NT2/D1 (cell line): ENCODE results near the gene MSRB1.
"Not testable (repeated sequence)": the region's sequence is repeated elsewhere in the genome, so short reads cannot be mapped to it uniquely, and the experiment has no call there.

ENCODE experiments used
- DNase-seq: peaks from one replicate; pipeline ENCODE4 v3.0.0-alpha.2; 2011; ENCODE audit warnings: low read depth, low spot score
- H3K27me3 ChIP-seq: 2 replicates; pipeline ENCODE4 v1.6.0; 2011; ENCODE audit warnings: mild to moderate bottlenecking; ENCODE audit not compliant: insufficient read length, insufficient read depth
- H3K36me3 ChIP-seq: 2 replicates; pipeline ENCODE4 v1.6.1; 2011; ENCODE audit warnings: mild to moderate bottlenecking, low read length, mixed read lengths; ENCODE audit not compliant: insufficient read depth, insufficient read length
- H3K4me1 ChIP-seq: 2 replicates; pipeline ENCODE4 v1.5.1; 2011; ENCODE audit not compliant: insufficient read depth, insufficient read length
- H3K4me3 ChIP-seq: 2 replicates; pipeline ENCODE4 v1.5.1; 2011; ENCODE audit warnings: low read depth; ENCODE audit not compliant: insufficient read length
- H3K9ac ChIP-seq: 2 replicates; pipeline ENCODE4 v1.6.0; 2011; ENCODE audit warnings: low read depth; ENCODE audit not compliant: insufficient read length
- H3K9me3 ChIP-seq: 2 replicates; pipeline ENCODE4 v1.5.1; 2011; ENCODE audit warnings: mild to moderate bottlenecking, low read length; ENCODE audit not compliant: insufficient read depth
- SUZ12 ChIP-seq: IDR thresholded peaks from 2 replicates; pipeline ENCODE4 v1.6.1; 2011; ENCODE audit not compliant: insufficient read length, insufficient read depth; ENCODE audit errors: extremely low read depth
- YY1 ChIP-seq: IDR thresholded peaks from 2 replicates; pipeline ENCODE4 v1.6.1; 2011; ENCODE audit not compliant: insufficient read length, insufficient read depth
- ZNF274 ChIP-seq: IDR thresholded peaks from 2 replicates; pipeline ENCODE4 v1.6.1; 2011; ENCODE audit warnings: mild to moderate bottlenecking, low read depth, low read length

MSRB1 gene

DNA sequence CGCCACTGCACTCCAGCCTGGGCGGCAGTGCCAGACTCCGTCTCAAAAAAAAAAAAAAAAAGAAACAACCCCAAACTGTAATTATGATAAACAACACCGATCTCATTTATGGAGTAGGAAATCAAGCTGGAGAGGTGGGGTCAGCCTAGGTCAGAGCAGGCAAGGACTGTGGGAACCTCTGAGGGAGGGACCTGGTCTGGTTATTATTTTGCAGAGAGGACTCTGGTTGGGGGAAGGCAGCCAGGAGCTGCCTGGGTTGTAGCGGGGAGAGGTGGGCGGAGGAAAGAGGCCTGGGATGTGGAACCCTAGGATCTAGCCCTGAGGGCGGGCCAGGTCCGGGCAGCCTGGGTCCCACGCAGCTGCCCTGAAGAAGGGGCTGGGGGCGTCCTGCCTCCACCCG, 13.9 kb downstream of the MSRB1 start:
- Histone ChIP-seq H3K9me3 (peaks cover 8% of the 10 kb centered on the region; the same call in 1 of the 2 replicates), H3K4me1 (peaks cover 27% of the 10 kb centered on the region)
- DNase-seq: no peak

DNA sequence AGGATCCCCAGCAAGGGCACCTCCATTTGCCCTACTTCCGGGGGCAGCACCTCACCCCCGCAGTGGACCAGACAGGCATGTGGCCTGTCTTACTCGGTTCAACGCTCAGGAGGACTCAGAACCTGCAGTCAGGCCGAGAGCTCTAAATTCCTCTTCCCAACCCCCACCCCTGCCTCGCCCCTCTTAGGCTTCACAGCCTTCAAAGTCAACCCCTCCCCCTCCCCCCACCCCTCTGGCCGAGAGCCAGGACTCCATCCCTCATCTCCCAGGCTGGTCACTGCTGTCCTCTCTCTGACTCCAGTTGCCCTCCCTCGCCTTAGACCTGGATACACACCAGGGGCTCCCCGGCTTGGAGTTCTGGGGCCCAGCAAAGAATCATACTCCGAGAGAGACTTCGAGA, 16.7 kb downstream of the MSRB1 start:
- Histone ChIP-seq H3K4me1 (peaks cover 22% of the 10 kb centered on the region), H3K9ac (no peak overlapping the region), H3K9me3 (peaks cover 8% of the 10 kb centered on the region; the same call in 1 of the 2 replicates), H3K36me3 (no peaks in the 10 kb centered on the region), H3K4me3 (no peak overlapping the region), H3K27me3 (peaks cover 26% of the 10 kb centered on the region)
- TF ChIP-seq ZNF274 (no peak), SUZ12 (no peak), YY1 (no peak)
- peak; percentile 42 for DNase-seq

More for the DNA sequence above, 13.9 kb downstream of the MSRB1 start:
- peak overlapping the region; percentile 38 for H3K4me3 ChIP-seq
- TF ChIP-seq YY1 (no peak), ZNF274 (no peak), SUZ12 (no peak)
- H3K27me3 ChIP-seq: peaks cover 8% of the 10 kb centered on the region
- no peaks in the 10 kb centered on the region for H3K36me3 ChIP-seq
- H3K9ac ChIP-seq: peak overlapping the region; percentile 61

DNA sequence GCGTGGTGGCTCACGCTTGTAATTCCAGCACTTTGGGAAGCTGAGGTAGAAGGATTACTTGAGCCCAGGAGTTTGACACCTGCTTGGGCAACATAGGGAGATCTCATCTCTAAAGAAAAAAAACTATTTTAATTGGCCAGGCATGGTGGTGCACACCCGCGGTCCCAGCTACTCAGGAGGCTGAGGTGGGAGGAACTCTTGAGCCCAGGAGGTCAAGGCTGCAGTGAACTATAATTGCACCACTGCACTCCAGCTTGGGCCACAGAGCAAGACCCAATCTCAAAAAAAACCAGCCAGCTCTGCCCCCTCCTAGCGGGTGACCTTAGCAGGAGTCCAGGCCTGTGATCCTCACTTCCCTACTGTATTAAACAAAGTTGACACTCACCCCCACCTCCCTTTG, 18.9 kb downstream of the MSRB1 start:
- no peak for TF ChIP-seq ZNF274
- H3K4me3 ChIP-seq: peak overlapping the region; percentile 19

DNA sequence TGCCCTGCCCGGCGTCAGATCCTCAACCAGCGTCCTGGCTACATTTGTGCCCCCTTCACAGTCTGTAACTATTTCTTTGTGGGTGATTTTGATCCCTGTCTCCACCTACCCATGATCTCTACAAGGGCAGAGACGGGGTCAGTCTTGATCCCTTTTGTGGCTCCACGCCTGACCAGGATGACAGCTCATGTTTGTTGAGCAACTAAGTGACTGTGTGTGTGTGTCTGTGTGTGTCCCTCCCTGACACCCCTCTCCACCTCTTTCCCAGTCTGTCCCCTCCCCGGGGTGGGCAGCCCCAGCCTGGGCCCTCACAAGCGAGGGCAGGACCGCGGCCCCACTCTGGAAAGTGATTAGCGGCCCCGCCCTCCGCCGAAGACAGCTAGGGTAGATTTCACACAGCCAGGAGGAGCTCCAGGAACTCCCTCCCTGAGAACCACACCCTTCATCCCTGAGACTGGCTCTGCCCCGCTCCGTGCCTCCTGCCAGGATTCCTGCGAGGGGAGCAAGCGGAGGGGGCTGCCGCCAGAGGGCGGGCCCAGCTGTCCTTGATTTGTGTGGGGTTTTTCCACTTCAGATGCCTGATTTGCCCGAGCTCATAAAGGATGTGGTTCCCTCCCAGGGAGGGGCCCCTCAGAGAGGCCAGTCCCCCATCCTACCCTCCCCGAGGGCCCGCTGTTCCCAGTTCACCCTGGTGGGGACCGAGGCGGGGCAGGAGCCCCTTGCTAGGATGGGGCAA, 19.5 kb downstream of the MSRB1 start:
- Histone ChIP-seq H3K4me3 (peak overlapping the region; percentile 19), H3K36me3 (no peaks in the 10 kb centered on the region), H3K4me1 (peaks cover 32% of the 10 kb centered on the region), H3K9ac (peak overlapping the region; percentile 52), H3K9me3 (no peaks in the 10 kb centered on the region), H3K27me3 (peaks cover 45% of the 10 kb centered on the region)
- DNase-seq: peak; percentile 51
- TF ChIP-seq ZNF274 (no peak), YY1 (no peak), SUZ12 (no peak)

More for the DNA sequence above, 18.9 kb downstream of the MSRB1 start:
- no peaks in the 10 kb centered on the region for H3K36me3 ChIP-seq
- peaks cover 39% of the 10 kb centered on the region for H3K27me3 ChIP-seq
- H3K4me1 ChIP-seq: peaks cover 30% of the 10 kb centered on the region
- no peaks in the 10 kb centered on the region; the same call in 1 of the 2 replicates for H3K9me3 ChIP-seq
- DNase-seq: no peak
- peak overlapping the region; percentile 52 for H3K9ac ChIP-seq

DNA sequence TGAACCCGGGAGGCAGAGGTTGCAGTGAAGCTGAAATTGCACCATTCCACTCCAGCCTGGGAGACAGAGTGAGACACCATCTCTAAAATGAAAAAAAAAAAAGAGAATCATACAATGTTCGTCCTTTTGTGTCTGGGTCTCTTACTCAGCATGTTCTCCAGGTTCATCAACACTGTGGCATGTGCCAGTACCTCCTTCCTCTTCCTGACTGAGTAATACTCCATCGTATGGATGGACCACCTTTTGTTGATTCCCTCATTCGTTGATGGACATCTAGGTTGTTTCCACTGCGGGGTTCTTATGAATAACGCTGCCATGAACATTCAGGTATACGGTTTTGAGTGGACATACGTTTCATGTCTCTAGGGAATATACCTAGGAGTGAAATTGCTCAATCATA, 20.6 kb downstream of the MSRB1 start:
- peaks cover 36% of the 10 kb centered on the region for H3K4me1 ChIP-seq
- no peak for DNase-seq
- no peaks in the 10 kb centered on the region for H3K36me3 ChIP-seq
- TF ChIP-seq SUZ12 (no peak), ZNF274 (no peak), YY1 (no peak)
- no peak overlapping the region for H3K9ac ChIP-seq
- H3K9me3 ChIP-seq: no peaks in the 10 kb centered on the region
- H3K27me3 ChIP-seq: peaks cover 53% of the 10 kb centered on the region
- no peak overlapping the region for H3K4me3 ChIP-seq

DNA sequence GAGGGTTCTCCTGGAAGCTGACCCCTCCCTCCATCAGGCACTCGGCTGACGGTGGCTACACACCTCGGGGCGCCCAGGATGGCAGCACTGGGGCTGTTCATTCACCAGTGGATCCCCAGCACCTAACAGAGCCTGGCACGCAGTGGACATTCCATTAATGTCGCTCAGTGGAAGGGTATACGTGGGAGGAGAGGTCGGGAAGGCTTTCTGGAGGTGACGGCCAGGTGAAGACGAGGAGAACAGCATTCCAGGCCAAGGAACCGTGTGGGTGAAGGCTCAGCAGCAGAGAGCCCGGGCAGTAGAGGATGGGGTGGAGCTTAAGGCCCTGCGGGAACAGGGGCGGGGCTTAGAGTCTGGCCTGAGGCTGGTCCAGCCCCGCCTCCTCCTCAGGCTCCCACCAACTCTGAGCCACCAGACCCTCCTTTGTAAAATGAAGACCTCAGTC, 22.2 kb downstream of the MSRB1 start:
- Histone ChIP-seq H3K9me3 (no peaks in the 10 kb centered on the region), H3K4me3 (no peak overlapping the region), H3K27me3 (peaks cover 60% of the 10 kb centered on the region), H3K9ac (peak overlapping the region; percentile 7), H3K4me1 (peaks cover 49% of the 10 kb centered on the region), H3K36me3 (no peaks in the 10 kb centered on the region)
- peak; percentile 63 for DNase-seq
- TF ChIP-seq SUZ12 (no peak), YY1 (no peak), ZNF274 (no peak)

DNA sequence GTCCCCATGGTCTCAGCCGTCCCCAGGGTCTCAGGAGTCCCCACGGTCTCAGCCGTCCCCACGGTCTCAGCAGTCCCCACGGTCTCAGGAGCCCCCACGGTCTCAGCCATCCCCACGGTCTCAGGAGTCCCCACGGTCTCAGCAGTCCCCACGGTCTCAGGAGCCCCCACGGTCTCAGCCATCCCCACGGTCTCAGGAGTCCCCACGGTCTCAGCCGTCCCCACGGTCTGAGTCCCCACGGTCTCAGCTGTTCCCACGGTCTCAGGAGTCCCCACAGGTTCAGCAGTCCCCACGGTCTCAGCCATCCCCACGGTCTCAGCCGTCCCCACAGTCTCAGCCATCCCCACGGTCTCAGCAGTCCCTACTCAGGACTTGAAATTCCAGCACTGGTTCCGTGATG, 22.9 kb downstream of the MSRB1 start:
- DNase-seq, H3K9me3 ChIP-seq, H3K4me3 ChIP-seq, H3K36me3 ChIP-seq, H3K9ac ChIP-seq: not testable (repeated sequence)
- peaks cover 63% of the 10 kb centered on the region for H3K27me3 ChIP-seq
- H3K4me1 ChIP-seq: peaks cover 47% of the 10 kb centered on the region
